Endothelial cell of umbilical vein (primary cell): Measurements from ENCODE around the gene ASS1. TPM values are rescaled to one million over a fixed set of nuclear protein-coding genes. Genes with fewer than 3 reads are reported as not detected.

Experiments used
- BruUV-seq: library from RNA; stranded (reverse); fragments of 400-500 nt; replicated peaks from 2 replicates; lab custom pipeline; 2021; lab: Mats Ljungman, UMichigan
- CTCF ChIA-PET: fragments of 300-600, 350-600 bp; sonication (Branson Sonifier 250); formaldehyde crosslinking; loops from one replicate; lab custom pipeline; 2021; ENCODE audit warnings: antibody characterized with exemption, inconsistent platforms; lab: Charles Lee
- POLR2A ChIA-PET: fragments of 300-600, 350-600 bp; sonication (Branson Sonifier 250); formaldehyde crosslinking; loops from one replicate; lab custom pipeline; 2021; ENCODE audit warnings: antibody characterized with exemption, inconsistent platforms; lab: Charles Lee
- DNase-seq: peaks from one replicate; pipeline ENCODE4 v3.0.0-alpha.2; 2011; ENCODE audit warnings: low read depth, low spot score
- FAIRE-seq: peaks from 2 replicates; lab custom pipeline; 2011; peaks lifted over from hg19 to GRCh38; lab: Jason Lieb, UNC
- H2AFZ ChIP-seq: 2 replicates; pipeline ENCODE4 v1.6.0; 2012; ENCODE audit warnings: low read depth, low read length, control low read depth, inconsistent platforms
- H3K27ac ChIP-seq: 2 replicates; pipeline ENCODE4 v1.5.1; 2011; ENCODE audit warnings: low read depth, mild to moderate bottlenecking, control low read depth, low read length, moderate library complexity; ENCODE audit not compliant: insufficient read depth
- H3K27me3 ChIP-seq, 2 experiments: 2 replicates each; pipeline versions ENCODE4 v1.6.0 to v1.6.1; 2011; ENCODE audit warnings: low read length in 2 of 2, mixed read lengths in 1 of 2; ENCODE audit not compliant: control insufficient read depth in 2 of 2, insufficient read depth in 2 of 2
- H3K36me3 ChIP-seq, 2 experiments: 2 replicates in 1 of 2; 3 replicates in 1 of 2; pipeline ENCODE4 v1.5.1; 2011; ENCODE audit warnings: low read length in 2 of 2, mild to moderate bottlenecking in 1 of 2, moderate library complexity in 1 of 2; ENCODE audit not compliant: control insufficient read depth in 2 of 2, insufficient read depth in 2 of 2; ENCODE audit errors: extremely low read depth in 1 of 2
- H3K4me1 ChIP-seq: 3 replicates; pipeline ENCODE4 v1.5.1; 2011; ENCODE audit warnings: mild to moderate bottlenecking, low read length; ENCODE audit not compliant: control insufficient read depth, insufficient read depth; ENCODE audit errors: extremely low read depth
- H3K4me2 ChIP-seq: 2 replicates; pipeline ENCODE4 v1.6.1; 2011; ENCODE audit warnings: low read length, control low read depth, mixed read lengths; ENCODE audit not compliant: insufficient read depth
- H3K4me3 ChIP-seq, 3 experiments: fragments of 200-600 bp in 1 of 3; sonication (generic), shearing (Covaris generic) in 1 of 3; replicated peaks in 1 of 3; 2 replicates each; pipeline ENCODE4 v1.5.1; 2011 to 2016; ENCODE audit warnings: control low read depth in 3 of 3, low read length in 3 of 3, mild to moderate bottlenecking in 2 of 3, inconsistent platforms in 1 of 3, low read depth in 1 of 3, moderate library complexity in 1 of 3; ENCODE audit not compliant: insufficient read depth in 1 of 3
- H3K79me2 ChIP-seq: 2 replicates; pipeline ENCODE4 v1.6.0; 2012; ENCODE audit warnings: low read length, inconsistent platforms; ENCODE audit not compliant: control insufficient read depth, insufficient read depth
- H3K9ac ChIP-seq: replicated peaks from 2 replicates; pipeline ENCODE3; 2011; ENCODE audit warnings: low read length, control low read depth; ENCODE audit not compliant: insufficient read depth; ENCODE audit errors: extremely low read depth
- H3K9me1 ChIP-seq: replicated peaks from 3 replicates; pipeline ENCODE4 v1.6.0; 2011; ENCODE audit warnings: mild to moderate bottlenecking, low read length; ENCODE audit not compliant: control insufficient read depth, insufficient read depth; ENCODE audit errors: extremely low read depth
- H3K9me3 ChIP-seq: replicated peaks from 2 replicates; pipeline ENCODE4 v1.5.1; 2012; ENCODE audit warnings: low read length, inconsistent platforms; ENCODE audit not compliant: control insufficient read depth, insufficient read depth
- H4K20me1 ChIP-seq: replicated peaks from 2 replicates; pipeline ENCODE3; 2011; ENCODE audit warnings: mild to moderate bottlenecking, low read length; ENCODE audit not compliant: control insufficient read depth, insufficient read depth; ENCODE audit errors: extremely low read depth
- EZH2 ChIP-seq: IDR thresholded peaks from 2 replicates; pipeline ENCODE4 v1.6.1; 2012; ENCODE audit warnings: borderline replicate concordance, low read depth, mild to moderate bottlenecking, moderate library complexity, low read length, inconsistent platforms; ENCODE audit not compliant: severe bottlenecking
- FOS ChIP-seq: IDR thresholded peaks from 2 replicates; pipeline ENCODE4 v1.6.1; 2011; ENCODE audit warnings: mild to moderate bottlenecking, low read length, moderate library complexity, borderline replicate concordance; ENCODE audit not compliant: insufficient read depth
- GATA2 ChIP-seq: IDR thresholded peaks from 2 replicates; pipeline ENCODE4 v1.7.0; 2011; ENCODE audit warnings: low read depth, mild to moderate bottlenecking, moderate library complexity, mixed read lengths, low read length; ENCODE audit not compliant: insufficient read length, insufficient read depth
- JUN ChIP-seq: IDR thresholded peaks from 2 replicates; pipeline ENCODE4 v1.6.1; 2011; ENCODE audit warnings: borderline replicate concordance, low read depth; ENCODE audit not compliant: insufficient read length, insufficient read depth
- MYC ChIP-seq: IDR thresholded peaks from one replicate; pipeline ENCODE4 v1.6.1; 2011; ENCODE audit warnings: mild to moderate bottlenecking, low read depth, low read length
- POLR2A ChIP-seq: IDR thresholded peaks from 2 replicates; pipeline ENCODE4 v1.6.1; 2012; ENCODE audit warnings: low read depth, mild to moderate bottlenecking, control low read depth, low read length
- POLR2AphosphoS5 ChIP-seq: IDR thresholded peaks from 2 replicates; pipeline ENCODE4 v1.6.1; 2012; ENCODE audit warnings: low read depth, mild to moderate bottlenecking, control low read depth, low read length, moderate library complexity; ENCODE audit not compliant: insufficient read depth
- dilution Hi-C: fragments of 300-500 bp; cut with MboI; formaldehyde crosslinking; loops from one replicate; pipeline ENCODE4 v1.15.0; 2019; ENCODE audit warnings: low sequenced_read_pairs; ENCODE audit not compliant: extremely low pct_ligation_motif_present
- intact Hi-C: fragments of 100-400 bp; cut with micrococcal nuclease; formaldehyde crosslinking; loops from one replicate; pipeline ENCODE4 v1.10.0; 2022
- polyA plus RNA-seq, 4 experiments: library from polyadenylated mRNA; depleted of rRNA in 3 of 4; stranded (reverse) in 3 of 4; unstranded in 1 of 4; fragments of >200 nt; gene quantifications; 2 replicates each; pipeline versions ENCODE4 v1.2.1 to v1.2.3, GENCODE V29; 2011 to 2012; ENCODE audit warnings: missing spikeins in 1 of 4
- total RNA-seq: library from RNA; stranded (reverse); gene quantifications from 2 replicates; pipeline ENCODE4 v1.2.3, GENCODE V29; 2021
- TF ChIP-seq, protein P1 (sequence below): IDR thresholded peaks from 2 replicates; pipeline ENCODE4 v1.6.1; 2011; ENCODE audit not compliant: insufficient read depth, insufficient read length
- TF ChIP-seq, protein P2 (sequence below), 2 donors: IDR thresholded peaks; 1 replicate in 1 of 2; 2 replicates in 1 of 2; pipeline ENCODE4 v1.5.1; 2011; ENCODE audit warnings: low read length in 2 of 2, mild to moderate bottlenecking in 2 of 2, moderate library complexity in 2 of 2, control low read depth in 1 of 2, inconsistent platforms in 1 of 2, low read depth in 1 of 2; ENCODE audit not compliant: insufficient read depth in 1 of 2; ENCODE audit errors: extremely low read depth in 1 of 2

ASS1 gene
- total and polyA plus RNA-seq, 2 donors (not counting 3 experiments of a cell fraction or from before 2014, with no cell fraction given): 3.6 to 12.4 TPM

- CTCF ChIA-PET: no interaction called here
- POLR2A ChIA-PET: no interaction called here
- Histone ChIP-seq H3K9me1 (no peaks in the 10 kb centered on the region), H3K36me3 (no peaks in the 10 kb centered on the region), H3K4me3 (no peak overlapping the region), H3K4me1 (no peaks in the 10 kb centered on the region), H3K79me2 (no peaks in the 10 kb centered on the region), H2AFZ (no peak overlapping the region), H3K27ac (no peak overlapping the region), H3K27me3 (no peaks in the 10 kb centered on the region), H3K4me2 (no peak overlapping the region), H3K9me3 (no peaks in the 10 kb centered on the region), H3K9ac (no peak overlapping the region), H4K20me1 (no peaks in the 10 kb centered on the region)
- TF ChIP-seq, protein P1, sequence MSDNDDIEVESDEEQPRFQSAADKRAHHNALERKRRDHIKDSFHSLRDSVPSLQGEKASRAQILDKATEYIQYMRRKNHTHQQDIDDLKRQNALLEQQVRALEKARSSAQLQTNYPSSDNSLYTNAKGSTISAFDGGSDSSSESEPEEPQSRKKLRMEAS: no peak
- intact Hi-C loops (no loop called here), dilution Hi-C loops (no loop called here)
- FAIRE-seq (no peak), DNase-seq (no peak)
- BruUV-seq: no TSS peak
These were observed 42.5 kb upstream of the ASS1 start for GRCh38 chr9:130402243-130402642.

GRCh38 chr9:130402645-130403440 lies 41.9 kb upstream of the ASS1 start:
- no peaks in the 10 kb centered on the region for H3K79me2 ChIP-seq
- POLR2A ChIA-PET: no interaction called here
- H3K4me2 ChIP-seq: no peak overlapping the region
- H3K9ac ChIP-seq: no peak overlapping the region
- H2AFZ ChIP-seq: no peak overlapping the region
- DNase-seq (no peak), FAIRE-seq (no peak)
- H3K27me3 ChIP-seq: no peaks in the 10 kb centered on the region
- TF ChIP-seq POLR2A: no peak
- no peak for TF ChIP-seq EZH2
- TF ChIP-seq MYC: no peak
- no peak for TF ChIP-seq JUN
- TF ChIP-seq, protein P1: no peak
- TF ChIP-seq GATA2: no peak
- no peak for TF ChIP-seq FOS
- TF ChIP-seq POLR2AphosphoS5: no peak
- TF ChIP-seq, protein P2, sequence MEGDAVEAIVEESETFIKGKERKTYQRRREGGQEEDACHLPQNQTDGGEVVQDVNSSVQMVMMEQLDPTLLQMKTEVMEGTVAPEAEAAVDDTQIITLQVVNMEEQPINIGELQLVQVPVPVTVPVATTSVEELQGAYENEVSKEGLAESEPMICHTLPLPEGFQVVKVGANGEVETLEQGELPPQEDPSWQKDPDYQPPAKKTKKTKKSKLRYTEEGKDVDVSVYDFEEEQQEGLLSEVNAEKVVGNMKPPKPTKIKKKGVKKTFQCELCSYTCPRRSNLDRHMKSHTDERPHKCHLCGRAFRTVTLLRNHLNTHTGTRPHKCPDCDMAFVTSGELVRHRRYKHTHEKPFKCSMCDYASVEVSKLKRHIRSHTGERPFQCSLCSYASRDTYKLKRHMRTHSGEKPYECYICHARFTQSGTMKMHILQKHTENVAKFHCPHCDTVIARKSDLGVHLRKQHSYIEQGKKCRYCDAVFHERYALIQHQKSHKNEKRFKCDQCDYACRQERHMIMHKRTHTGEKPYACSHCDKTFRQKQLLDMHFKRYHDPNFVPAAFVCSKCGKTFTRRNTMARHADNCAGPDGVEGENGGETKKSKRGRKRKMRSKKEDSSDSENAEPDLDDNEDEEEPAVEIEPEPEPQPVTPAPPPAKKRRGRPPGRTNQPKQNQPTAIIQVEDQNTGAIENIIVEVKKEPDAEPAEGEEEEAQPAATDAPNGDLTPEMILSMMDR (IDR thresholded peaks at IDR 0.05; ENCODE audit: extremely low read depth in 1 of 2, insufficient read depth in 1 of 2, low read depth in 1 of 2, low read length in 2 of 2): no peak
- no peaks in the 10 kb centered on the region for H3K4me1 ChIP-seq
- intact Hi-C loops: no loop called here
- BruUV-seq: no TSS peak
- no peak overlapping the region for H3K27ac ChIP-seq
- H3K4me3 ChIP-seq: no peak overlapping the region
- H3K9me1 ChIP-seq: no peaks in the 10 kb centered on the region
- H4K20me1 ChIP-seq: no peaks in the 10 kb centered on the region
- CTCF ChIA-PET: no interaction called here
- dilution Hi-C loops: no loop called here
- H3K36me3 ChIP-seq: no peaks in the 10 kb centered on the region
- no peaks in the 10 kb centered on the region for H3K9me3 ChIP-seq
